Measurements from ENCODE around the gene APBA1. TPM values are rescaled to one million over a fixed set of nuclear protein-coding genes. Genes with fewer than 3 reads are reported as not detected.
"Not testable (repeated sequence)": the region's sequence is repeated elsewhere in the genome, so short reads cannot be mapped to it uniquely, and the experiment has no call there.

APBA1 gene
- total RNA-seq, 1 donor from 2014 or later, result 20.9 TPM

DNA sequence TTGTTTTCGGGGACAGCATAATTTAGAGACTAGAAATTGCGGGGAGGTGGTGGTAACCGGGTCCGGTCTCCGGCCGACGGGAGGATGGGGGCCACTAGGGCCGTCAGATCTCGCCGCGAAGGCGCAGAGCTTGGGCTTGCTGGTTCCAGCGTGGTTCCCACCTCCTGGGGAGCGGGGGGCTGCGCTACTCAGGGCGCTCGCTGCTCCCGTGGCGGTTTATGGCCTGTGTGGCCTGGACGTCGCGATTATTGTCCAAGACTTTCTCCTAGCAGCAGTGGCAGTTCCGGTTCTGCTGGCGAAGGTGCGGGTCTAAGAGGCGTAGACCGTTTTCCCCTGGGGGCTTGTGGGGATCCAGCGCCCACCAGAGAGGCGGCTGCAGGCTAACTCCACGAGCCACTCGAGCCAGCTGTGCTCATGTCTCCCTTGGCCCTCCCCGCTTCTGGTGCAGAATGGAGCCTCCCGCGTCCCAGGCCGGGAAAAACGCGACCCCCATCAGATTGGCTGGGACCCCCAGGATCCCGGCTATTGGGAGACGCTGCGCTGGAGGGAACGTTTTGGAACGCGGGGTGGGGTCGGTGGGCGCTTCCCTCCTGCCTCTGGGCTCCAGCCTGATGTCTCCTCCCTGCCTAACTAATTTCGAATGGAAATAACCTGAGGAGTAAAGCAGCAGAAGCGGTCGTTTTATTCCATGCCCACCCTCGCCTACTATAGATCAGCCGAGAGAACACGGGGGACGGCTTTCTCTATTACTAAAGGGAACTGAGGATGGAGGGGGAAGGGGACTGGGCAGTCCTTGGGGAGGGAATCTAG, 260.0 kb downstream of the APBA1 start:
- no peak for DNase-seq (ENCODE audit: low spot score)

DNA sequence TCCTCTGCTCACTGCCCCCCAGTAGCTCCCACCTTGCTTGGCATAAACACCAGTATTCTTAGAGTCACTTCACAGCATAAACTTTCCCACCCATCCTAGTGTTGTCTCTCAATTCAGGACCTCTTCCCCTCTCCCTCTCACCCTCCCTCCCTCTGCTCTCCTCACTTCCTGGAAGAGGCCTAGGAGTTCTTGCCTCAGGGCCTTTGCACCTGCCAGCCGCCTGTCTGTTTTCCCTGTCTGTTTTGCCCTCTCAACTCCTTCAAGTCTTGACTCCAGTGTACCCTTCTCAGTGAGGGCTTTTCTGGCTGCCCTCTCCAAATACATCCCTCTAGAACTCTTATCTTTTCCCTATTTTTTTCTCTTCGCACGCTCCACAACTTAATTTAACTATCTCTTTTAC, 260.9 kb downstream of the APBA1 start:
- DNase-seq (ENCODE audit: low spot score), result no peak

DNA sequence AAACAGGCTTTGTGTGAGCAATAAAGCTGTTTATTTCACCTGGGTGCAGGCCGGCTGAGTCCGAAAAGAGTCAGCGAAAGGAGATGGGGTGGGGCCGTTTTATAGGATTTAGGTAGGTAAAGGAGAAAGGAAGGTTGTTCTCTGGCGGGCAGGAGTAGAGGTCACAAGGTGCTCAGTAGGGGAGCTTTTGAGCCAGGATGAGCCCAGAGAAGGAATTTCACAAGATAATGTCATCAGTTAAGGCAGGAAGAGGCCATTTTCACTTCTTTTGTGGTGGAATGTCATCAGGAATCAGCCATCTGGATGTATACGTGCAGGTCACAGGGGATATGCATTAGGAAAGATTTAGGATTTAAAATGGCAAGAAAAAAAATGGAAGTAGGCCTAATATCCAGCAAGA, 262.2 kb downstream of the APBA1 start:
- DNase-seq (ENCODE audit: low spot score), result not testable (repeated sequence)

DNA sequence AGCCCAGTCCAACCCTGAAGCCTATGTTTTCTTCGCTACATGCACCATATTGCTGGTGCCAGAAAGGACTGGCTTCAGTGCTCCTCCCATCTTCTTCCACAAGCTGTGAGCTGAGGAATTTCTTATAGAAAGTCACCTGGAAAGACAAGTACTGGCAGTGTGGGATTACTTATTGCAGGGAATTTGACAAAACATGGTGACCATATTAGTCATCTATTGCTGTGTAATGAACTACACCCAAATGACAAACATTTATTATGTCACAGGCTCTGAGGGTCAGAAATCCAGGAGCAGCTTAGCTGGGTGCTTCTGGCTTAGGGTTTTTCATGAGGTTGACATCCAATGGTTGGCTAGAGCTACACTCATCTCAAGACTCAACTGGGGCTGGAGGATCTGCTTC, 271.7 kb downstream of the APBA1 start:
- no peak for DNase-seq (ENCODE audit: low spot score)

DNA sequence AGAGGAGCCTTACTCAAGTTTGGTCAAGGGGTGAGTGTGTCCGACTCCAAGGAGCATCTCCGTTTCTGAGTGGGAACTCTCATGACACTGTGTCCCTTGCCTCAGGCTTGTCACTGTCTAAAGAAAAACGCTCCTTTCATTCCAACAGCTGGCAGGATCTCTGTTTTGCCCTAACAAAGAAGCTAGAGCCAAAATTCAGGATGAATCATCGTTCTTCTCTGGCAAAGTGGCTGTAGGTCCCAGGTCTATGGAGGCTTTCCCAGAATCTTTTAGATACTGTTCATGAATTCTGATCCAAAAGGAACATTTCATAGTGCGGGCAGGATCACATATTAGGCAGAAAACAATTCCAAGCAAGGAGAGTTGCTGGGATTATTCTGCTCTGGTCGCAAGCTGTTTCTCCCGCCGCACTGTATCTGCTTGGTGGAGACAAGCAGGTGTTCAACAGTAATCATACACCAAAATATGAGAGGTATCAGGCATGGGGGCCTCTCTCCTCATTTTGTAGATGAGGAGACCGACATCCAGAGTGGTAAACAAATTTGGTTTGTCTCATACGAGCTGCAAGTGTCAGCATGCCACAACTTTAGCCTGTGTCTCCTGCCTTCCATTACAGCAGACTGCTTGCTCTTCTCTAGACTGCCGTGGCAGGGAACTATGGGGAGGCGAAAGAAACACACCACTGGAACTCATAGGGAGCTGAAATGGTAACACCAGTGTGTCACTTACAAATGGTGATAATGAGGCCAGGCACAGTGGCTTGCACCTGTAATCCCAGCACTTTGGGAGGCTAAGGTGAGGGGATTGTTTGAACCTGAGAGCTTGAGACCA, 274.6 kb downstream of the APBA1 start:
- no peak for DNase-seq (ENCODE audit: low spot score)

DNA sequence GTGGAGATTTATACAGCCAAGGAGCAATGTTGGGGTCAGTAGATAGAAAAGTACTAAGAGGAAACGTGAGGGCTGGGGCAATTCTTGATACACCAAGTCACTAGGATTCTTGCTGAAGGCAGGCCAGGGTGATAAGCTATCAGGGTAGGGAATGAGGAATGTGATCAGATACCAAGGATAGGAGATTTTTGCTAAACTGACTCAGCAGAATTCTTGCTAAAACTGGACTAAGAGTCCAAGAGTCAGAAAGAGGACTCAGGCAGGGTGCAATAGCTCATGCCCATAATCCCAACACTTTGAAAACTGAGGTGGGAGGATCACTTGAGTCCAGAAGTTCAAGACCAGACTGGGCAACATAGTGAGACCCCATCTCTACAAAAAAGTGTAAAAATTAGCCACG, 275.4 kb downstream of the APBA1 start:
- no peak for DNase-seq (ENCODE audit: low spot score)

DNA sequence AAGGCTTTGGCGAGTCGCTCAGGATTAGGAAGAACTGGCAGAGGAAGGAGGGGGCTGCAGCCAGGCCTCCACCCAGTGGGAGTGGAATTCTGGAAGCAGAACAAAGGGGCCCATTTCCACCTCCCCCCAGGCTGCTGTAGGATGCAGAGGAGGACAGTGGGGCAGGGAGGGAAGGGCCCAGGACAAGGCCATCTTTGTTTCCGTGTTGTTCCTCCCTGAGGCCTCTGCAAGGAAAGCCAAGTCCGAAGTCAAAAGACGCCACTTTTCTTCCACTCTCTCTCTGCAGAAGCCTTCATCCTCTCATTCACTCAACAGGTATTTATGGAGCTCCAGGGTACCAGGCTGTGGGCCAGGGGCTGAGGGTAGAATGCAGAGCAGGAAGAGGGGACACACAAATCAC, 276.5 kb downstream of the APBA1 start:
- no peak for DNase-seq (ENCODE audit: low spot score)

DNA sequence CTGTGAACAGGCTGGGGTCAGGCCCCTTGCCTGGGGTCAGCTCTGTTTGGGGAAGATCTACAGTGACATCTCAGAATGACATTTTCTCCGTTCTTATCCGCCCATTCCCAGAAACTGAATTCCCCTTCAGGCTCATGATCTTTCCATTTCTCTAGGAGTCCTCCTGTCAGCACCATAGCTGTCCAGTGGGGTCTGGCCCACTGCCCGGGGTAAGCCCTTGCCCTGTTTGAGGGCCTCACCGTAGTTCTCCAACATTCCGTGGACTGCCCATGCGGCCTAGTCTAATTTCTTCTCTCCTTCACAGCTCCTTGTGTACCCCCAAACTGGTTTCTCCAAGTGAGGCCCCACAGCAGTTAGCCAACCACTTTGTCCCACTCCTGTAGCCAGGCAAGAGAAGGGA, 278.7 kb downstream of the APBA1 start:
- DNase-seq (ENCODE audit: low spot score), result no peak

DNA sequence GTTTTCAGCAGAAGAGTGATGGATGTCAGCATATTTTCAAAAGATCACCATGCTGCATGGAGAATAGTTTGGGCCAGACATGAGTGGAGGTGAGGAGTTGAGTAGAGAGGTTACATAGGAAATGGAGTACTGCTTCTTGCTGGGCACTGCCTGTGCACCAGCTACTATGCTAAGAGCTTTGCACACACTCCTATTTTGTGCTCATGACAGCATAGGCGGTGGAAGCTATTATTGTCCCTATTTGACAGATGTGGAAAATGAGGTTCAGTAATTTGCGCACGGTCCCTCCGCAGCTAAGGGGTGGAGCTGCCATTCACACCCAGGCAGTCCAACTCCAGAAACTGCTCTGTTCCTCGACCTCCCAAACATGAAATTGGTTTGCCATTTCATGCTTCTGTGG, 279.3 kb downstream of the APBA1 start:
- no peak for DNase-seq (ENCODE audit: low spot score)

DNA sequence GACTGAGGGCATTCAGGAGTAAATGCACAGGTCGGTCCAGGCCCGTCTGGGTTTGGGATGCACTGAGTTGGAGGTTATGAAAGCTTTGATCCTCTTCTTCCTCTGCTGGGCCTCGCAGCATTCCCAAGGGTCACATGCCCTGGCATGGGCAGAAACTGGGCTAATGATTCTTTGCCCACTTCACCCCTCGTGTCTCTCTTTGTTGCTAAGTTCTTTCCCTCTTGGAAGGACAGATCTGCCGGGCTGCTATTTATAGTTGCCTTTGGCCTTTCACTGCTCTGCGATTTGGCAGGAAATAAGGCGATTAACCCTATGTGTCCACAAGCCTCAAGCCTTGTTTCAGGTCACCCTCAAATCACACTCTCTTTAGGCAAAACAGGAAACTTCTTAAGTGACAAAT, 280.2 kb downstream of the APBA1 start:
- peak; percentile 42 for DNase-seq (ENCODE audit: low spot score)

DNA sequence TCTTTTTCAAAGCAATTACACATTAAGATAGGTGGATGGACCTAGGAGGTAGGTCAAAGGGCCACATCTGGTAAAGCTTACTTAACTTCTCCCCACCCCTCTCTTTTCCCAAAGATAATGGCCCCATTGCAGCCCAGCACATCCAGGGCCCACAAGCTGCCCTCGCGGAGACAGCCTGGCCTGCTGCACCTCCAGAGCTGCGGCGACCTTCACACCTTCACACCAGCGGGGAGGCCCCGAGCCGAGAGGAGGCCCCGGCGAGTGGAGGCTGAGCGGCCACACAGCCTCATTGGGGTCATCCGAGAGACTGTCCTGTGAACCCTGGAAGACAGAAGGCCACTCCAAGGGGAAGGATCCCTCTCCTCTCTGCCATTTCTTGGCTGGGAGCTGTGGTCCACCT, 280.7 kb downstream of the APBA1 start:
- no peak for DNase-seq (ENCODE audit: low spot score)

DNA sequence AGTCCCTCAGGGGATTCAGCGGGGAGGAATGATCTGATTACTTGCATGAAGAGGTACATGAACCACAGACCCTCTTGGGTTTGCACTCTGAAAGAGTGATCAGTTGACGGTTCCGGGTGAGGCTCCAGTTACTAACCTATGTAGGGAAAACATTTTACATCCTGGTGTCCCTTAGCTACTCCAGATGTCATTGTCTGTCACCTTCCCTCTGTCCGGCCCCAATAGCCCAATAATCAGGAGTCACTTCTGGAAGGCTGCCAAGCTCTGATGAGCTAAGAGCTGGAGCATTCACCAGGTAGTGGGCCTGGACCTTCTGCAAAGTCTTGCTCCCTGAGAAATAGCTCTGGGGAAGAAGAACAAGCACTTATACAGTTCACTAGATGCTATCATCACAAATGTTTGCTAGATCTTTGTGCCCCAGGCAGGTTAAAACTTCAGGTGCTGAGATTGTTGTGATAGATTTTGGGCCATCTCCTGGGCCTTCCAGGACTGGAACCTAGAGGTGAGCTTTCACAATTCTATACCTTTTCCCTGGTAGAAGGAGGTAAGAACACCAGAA, 282.7 kb downstream of the APBA1 start:
- DNase-seq (ENCODE audit: low spot score), result no peak

DNA sequence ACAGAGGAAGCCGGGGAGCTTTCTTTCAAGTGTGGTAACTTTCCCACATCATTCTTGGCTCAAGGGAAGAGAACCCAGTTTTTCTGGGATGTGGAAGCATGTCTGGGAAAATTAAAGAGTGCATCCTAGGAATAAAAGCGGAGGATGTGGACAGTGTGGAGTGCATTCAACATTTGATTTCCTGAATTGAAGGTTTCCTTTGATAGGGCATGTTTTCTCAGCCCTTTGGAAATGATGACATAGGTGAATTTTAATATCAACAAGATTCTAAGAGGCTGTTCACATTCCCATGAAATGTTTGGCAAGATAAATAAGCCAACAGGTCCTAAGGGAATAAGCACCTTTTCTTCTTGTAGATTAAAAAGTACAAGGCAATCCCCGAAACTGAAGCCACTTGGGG, 283.6 kb downstream of the APBA1 start:
- DNase-seq (ENCODE audit: low spot score), result no peak

DNA sequence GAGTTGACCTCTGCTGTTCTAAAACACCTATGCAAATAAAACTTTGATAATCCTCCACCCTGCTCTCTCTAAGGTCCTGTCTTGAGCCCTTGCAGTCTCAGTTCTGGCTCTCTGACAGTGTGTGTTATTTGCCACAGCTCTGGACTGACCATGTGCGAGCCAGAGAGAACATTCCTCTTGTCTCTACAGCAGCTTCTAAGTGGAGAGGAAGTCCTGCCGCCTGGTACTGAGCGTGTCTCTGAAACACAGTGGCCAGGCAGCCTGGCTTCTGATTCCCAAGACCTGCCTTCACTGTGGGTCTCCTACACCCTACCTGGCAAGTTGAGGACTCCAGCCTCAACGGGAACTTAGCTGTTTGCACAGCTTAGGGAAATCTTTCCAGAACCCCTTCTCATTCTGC, 285.5 kb downstream of the APBA1 start:
- no peak for DNase-seq (ENCODE audit: low spot score)

DNA sequence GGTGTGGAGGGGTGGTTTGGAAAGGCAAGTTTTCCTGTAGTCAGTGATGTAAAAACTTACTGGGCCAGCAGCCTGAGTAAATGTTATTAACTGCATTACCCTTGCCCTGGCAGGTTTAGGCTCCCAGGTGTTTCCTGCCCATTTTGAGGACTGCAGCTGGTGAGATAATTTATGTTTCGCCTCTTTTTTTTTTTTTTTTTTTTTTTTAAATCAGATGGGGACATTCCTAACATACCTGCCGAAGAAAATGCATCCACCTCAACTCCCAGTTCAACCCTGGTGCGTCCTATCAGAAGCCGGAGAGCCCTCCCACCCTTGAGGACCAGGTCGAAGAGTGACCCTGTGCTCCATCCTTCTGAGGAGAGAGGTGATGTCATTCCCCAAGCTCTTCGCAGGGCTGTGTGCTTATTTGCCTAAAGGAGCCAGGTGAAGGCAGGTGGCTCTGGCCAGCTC, 286.6 kb downstream of the APBA1 start:
- DNase-seq (ENCODE audit: low spot score), result no peak

DNA sequence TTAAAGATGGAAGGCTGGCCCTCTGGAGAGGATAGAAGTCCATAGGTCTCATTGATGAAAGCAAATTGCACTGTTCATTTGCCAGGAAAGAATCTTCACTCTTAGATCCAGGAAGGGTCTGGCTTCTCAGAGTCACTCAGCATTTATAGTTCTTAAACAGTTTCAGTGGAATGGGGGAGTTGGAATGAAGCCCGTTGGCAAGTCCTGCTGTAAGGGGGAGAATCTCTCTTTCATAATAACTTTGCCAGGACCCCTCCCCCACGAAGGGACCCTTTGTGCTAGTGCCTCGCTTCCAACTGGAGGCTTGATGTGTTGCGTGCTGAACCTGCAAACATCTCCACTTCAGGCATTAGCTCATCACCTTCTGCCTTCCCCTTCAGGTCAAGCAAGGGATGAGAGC, 290.0 kb downstream of the APBA1 start:
- DNase-seq (ENCODE audit: low spot score), result no peak

DNA sequence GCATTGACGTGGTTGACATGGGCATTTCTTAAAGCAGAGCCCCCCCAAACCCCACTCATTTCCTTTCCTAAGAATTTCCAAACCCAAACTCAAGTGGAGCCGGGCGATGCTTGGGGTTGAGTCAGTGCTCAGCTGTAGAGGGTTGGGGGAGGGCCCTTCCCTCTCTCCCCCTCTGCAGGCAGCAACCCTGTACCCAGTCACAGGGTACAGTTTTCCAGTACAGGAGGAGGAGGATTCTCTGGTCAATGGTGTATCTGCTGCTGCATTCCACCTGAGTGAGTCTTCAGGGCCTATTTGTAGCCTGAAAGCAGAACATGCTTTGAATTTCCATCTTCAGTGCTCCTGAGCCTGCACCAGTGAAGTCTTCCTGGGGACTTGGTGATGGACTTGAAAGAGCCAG, 291.4 kb downstream of the APBA1 start:
- no peak for DNase-seq (ENCODE audit: low spot score)

DNA sequence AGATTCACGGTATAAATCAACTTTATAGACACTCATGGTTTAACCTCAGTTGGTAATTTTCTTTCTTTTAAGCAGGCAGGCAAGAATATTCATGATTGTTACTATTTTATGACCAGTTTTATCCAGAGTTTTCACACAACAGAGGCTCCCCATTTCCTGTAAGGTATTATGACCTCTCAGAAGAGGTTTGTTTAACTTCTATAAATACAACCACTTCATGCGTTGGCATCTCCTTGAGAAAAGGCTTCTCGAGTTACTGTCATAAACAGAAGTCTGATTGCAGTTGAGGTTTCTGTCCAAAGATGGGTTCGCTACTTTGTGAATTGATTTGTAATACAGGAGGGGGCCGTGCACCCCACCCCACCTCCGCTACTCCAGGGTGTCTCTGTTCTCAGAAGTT, 291.9 kb downstream of the APBA1 start:
- DNase-seq (ENCODE audit: low spot score), result no peak

DNA sequence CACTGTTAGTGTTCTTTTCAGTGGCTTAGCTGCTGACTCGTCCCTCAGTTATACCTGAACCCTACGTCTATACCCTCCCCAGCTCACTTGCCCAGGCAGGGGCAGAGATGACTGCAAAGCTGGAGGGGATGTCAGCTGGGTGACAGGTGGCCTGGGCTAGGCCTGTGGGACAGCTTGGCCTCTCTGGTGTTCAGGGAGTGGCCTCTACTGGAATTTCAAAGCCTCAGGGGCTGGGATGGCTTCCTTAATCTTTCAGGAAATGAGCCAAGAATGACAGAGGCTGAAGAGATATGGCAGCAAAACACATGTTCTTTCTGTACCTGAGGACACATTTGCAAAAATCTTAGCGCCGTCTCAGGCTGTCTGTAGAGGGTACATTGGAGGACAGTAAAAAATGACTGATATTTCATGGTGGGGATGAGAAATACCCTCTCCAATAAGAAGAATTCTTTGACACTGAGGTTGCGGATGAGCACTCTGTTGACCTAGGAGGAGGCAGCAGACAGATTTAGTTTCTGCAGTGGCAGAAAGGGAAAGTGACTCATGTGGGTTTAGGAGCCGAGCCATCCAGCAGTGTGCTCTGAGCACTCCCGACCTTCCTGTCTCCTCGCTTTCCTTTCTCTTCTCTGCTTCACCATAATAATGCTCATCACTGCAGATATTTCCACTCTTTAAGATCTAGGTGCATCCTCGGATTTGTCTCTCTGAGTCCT, 292.7 kb downstream of the APBA1 start:
- DNase-seq (ENCODE audit: low spot score), result peak; percentile 60

DNA sequence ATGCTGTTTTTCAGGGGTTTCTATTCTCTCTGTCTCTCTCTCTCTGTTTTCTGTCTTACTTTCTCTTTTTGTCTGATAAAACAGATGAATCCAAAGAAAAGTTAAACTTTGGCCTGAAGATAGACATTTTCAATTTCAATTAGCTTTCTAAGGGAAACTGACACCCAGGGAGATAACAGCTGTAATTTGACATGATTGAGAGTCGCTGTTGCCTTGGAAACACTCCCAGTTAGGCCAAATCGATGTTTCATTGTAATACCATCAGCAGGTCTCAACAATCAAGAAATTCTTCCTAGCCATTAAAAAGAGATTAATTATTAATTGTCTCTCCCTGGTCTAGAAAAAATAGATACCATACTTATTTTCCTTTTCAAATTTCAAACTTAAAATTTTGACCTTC, 294.2 kb downstream of the APBA1 start:
- DNase-seq (ENCODE audit: low spot score), result no peak
